IMR-90 (cell line): ENCODE results near the gene MYO1A. TPM values are rescaled to one million over a fixed set of nuclear protein-coding genes. Genes with fewer than 3 reads are reported as not detected.

Experiments
- ATAC-seq: fragments of 200-7000 bp; cut with Tn5 transposase; 2 replicates; pipeline ENCODE4 v1.9.1; 2020; ENCODE audit warnings: low read depth, mild to moderate bottlenecking, moderate library complexity
- BruUV-seq: library from RNA; stranded (reverse); fragments of 400-500 nt; replicated peaks from 2 replicates; lab custom pipeline; 2021; lab: Mats Ljungman, UMichigan
- CTCF ChIA-PET: fragments of 300-600 bp; formaldehyde crosslinking; extraction: SDS; loops from one replicate; lab custom pipeline; 2021; ENCODE audit warnings: antibody characterized with exemption; lab: Yijun Ruan, JAX
- POLR2A ChIA-PET: fragments of 300-600 bp; sonication (Branson Sonifier 250); formaldehyde crosslinking; loops from one replicate; lab custom pipeline; 2022; ENCODE audit warnings: antibody characterized with exemption; ENCODE audit not compliant: unreplicated experiment; lab: Charles Lee
- DNase-seq: peaks from one replicate; pipeline ENCODE4 v3.0.0; 2013
- H2AFZ ChIP-seq: replicated peaks from 2 replicates; pipeline ENCODE3; 2013; ENCODE audit warnings: low read length, mild to moderate bottlenecking; ENCODE audit not compliant: poor library complexity
- H2AK5ac ChIP-seq: 2 replicates; pipeline ENCODE4 v1.6.1; 2013; ENCODE audit warnings: low read depth, low read length, inconsistent platforms
- H2AK9ac ChIP-seq: replicated peaks from 2 replicates; pipeline ENCODE3; 2013; ENCODE audit warnings: mild to moderate bottlenecking, low read depth, low read length, moderate library complexity; ENCODE audit not compliant: poor library complexity
- H2BK120ac ChIP-seq: 2 replicates; pipeline ENCODE4 v1.6.1; 2013; ENCODE audit warnings: low read depth, low read length, inconsistent platforms
- H2BK15ac ChIP-seq: 3 replicates; pipeline ENCODE4 v1.6.1; 2013; ENCODE audit warnings: low read depth, low read length, inconsistent platforms
- H2BK20ac ChIP-seq: 2 replicates; pipeline ENCODE4 v1.6.1; 2013; ENCODE audit warnings: low read depth, mild to moderate bottlenecking, inconsistent platforms, low read length, moderate library complexity
- H2BK5ac ChIP-seq: 2 replicates; pipeline ENCODE4 v1.6.1; 2013; ENCODE audit warnings: mild to moderate bottlenecking, low read depth, low read length, inconsistent platforms; ENCODE audit not compliant: poor library complexity, severe bottlenecking
- H3K14ac ChIP-seq: replicated peaks from 2 replicates; pipeline ENCODE4 v1.6.1; 2013; ENCODE audit warnings: low read depth, low read length, inconsistent platforms
- H3K18ac ChIP-seq: 2 replicates; pipeline ENCODE4 v1.6.1; 2013; ENCODE audit warnings: low read depth, low read length, control low read depth
- H3K23ac ChIP-seq: 2 replicates; pipeline ENCODE4 v1.6.1; 2013; ENCODE audit warnings: low read depth, low read length, inconsistent platforms
- H3K27ac ChIP-seq: 2 replicates; pipeline ENCODE4 v1.5.1; 2013; ENCODE audit warnings: mild to moderate bottlenecking, control low read depth, low read length; ENCODE audit not compliant: insufficient read depth
- H3K27me3 ChIP-seq: 2 replicates; pipeline ENCODE4 v1.6.1; 2013; ENCODE audit warnings: low read length; ENCODE audit not compliant: control insufficient read depth, insufficient read depth
- H3K36me3 ChIP-seq: 2 replicates; pipeline ENCODE4 v1.6.1; 2013; ENCODE audit warnings: low read length, mixed read lengths; ENCODE audit not compliant: control insufficient read depth, insufficient read depth
- H3K4ac ChIP-seq: 2 replicates; pipeline ENCODE4 v1.6.1; 2013; ENCODE audit warnings: low read depth, low read length, inconsistent platforms
- H3K4me1 ChIP-seq: 2 replicates; pipeline ENCODE4 v1.6.1; 2013; ENCODE audit warnings: low read length, mixed read lengths; ENCODE audit not compliant: control insufficient read depth, insufficient read depth
- H3K4me2 ChIP-seq: 2 replicates; pipeline ENCODE4 v1.6.1; 2013; ENCODE audit warnings: low read depth, mild to moderate bottlenecking, control low read depth, low read length, moderate library complexity
- H3K4me3 ChIP-seq: 2 replicates; pipeline ENCODE4 v1.5.1; 2013; ENCODE audit warnings: low read depth, mild to moderate bottlenecking, control low read depth, low read length, moderate library complexity; ENCODE audit not compliant: insufficient read depth
- H3K56ac ChIP-seq: 2 replicates; pipeline ENCODE4 v1.6.1; 2013; ENCODE audit warnings: low read length, inconsistent platforms; ENCODE audit not compliant: insufficient read depth; ENCODE audit errors: extremely low read depth
- H3K79me1 ChIP-seq, 2 experiments: 2 replicates each; pipeline ENCODE4 v1.6.1; 2013; ENCODE audit warnings: low read length in 2 of 2, inconsistent platforms in 1 of 2, low read depth in 1 of 2
- H3K9ac ChIP-seq: 2 replicates; pipeline ENCODE4 v1.6.1; 2013; ENCODE audit warnings: low read depth, low read length, control low read depth
- H3K9me1 ChIP-seq: 2 replicates; pipeline ENCODE4 v1.6.1; 2013; ENCODE audit warnings: low read length, inconsistent platforms; ENCODE audit not compliant: insufficient read depth
- H3K9me3 ChIP-seq: 2 replicates; pipeline ENCODE4 v1.6.1; 2013; ENCODE audit warnings: low read length; ENCODE audit not compliant: control insufficient read depth, insufficient read depth
- H4K20me1 ChIP-seq: 2 replicates; pipeline ENCODE4 v1.6.1; 2013; ENCODE audit warnings: low read length, inconsistent platforms; ENCODE audit not compliant: insufficient read depth
- H4K5ac ChIP-seq: 2 replicates; pipeline ENCODE4 v1.6.1; 2013; ENCODE audit warnings: mild to moderate bottlenecking, low read depth, low read length, control low read depth
- H4K8ac ChIP-seq, 2 experiments: 2 replicates each; pipeline ENCODE4 v1.6.1; 2013; ENCODE audit warnings: low read depth in 2 of 2, low read length in 2 of 2, control low read depth in 1 of 2, inconsistent platforms in 1 of 2
- H4K91ac ChIP-seq: 2 replicates; pipeline ENCODE4 v1.6.1; 2013; ENCODE audit warnings: low read depth, low read length, inconsistent platforms; ENCODE audit not compliant: insufficient read depth
- CEBPB ChIP-seq: IDR thresholded peaks from 2 replicates; pipeline ENCODE4 v1.6.1; 2012; ENCODE audit warnings: low read depth, low read length, improper control_type of control experiment
- CHD1 ChIP-seq: IDR thresholded peaks from 2 replicates; pipeline ENCODE4 v1.6.1; 2012; ENCODE audit warnings: low read depth, low read length, improper control_type of control experiment
- MAFK ChIP-seq: IDR thresholded peaks from 2 replicates; pipeline ENCODE4 v1.6.1; 2012; ENCODE audit warnings: low read depth, low read length, improper control_type of control experiment
- MAZ ChIP-seq: IDR thresholded peaks from 2 replicates; pipeline ENCODE4 v1.6.1; 2012; ENCODE audit warnings: low read depth, mild to moderate bottlenecking, low read length, improper control_type of control experiment, moderate library complexity, borderline replicate concordance
- MXI1 ChIP-seq: IDR thresholded peaks from 2 replicates; pipeline ENCODE4 v1.6.1; 2012; ENCODE audit warnings: low read depth, mild to moderate bottlenecking, low read length, moderate library complexity, borderline replicate concordance
- NFE2L2 ChIP-seq: fragments of 150-350 bp; IDR thresholded peaks from 2 replicates; pipeline ENCODE4 v1.6.1; 2016; ENCODE audit warnings: low read depth, mild to moderate bottlenecking, low read length
- POLR2A ChIP-seq: IDR thresholded peaks from 2 replicates; pipeline ENCODE4 v1.6.1; 2012; ENCODE audit warnings: mild to moderate bottlenecking, low read depth, low read length
- RAD21 ChIP-seq: IDR thresholded peaks from 2 replicates; pipeline ENCODE4 v1.6.1; 2012; ENCODE audit warnings: low read length, improper control_type of control experiment
- RCOR1 ChIP-seq: IDR thresholded peaks from 2 replicates; pipeline ENCODE4 v1.6.1; 2012; ENCODE audit warnings: mild to moderate bottlenecking, low read length, improper control_type of control experiment; ENCODE audit not compliant: insufficient replicate concordance
- RFX5 ChIP-seq: IDR thresholded peaks from 2 replicates; pipeline ENCODE4 v1.8.0; 2012; ENCODE audit warnings: low read depth, mild to moderate bottlenecking, low read length, moderate library complexity
- SMC3 ChIP-seq: fragments of 150-350 bp; IDR thresholded peaks from 2 replicates; pipeline ENCODE4 v1.6.1; 2016; ENCODE audit warnings: low read depth, mild to moderate bottlenecking, antibody characterized with exemption, low read length, moderate library complexity
- WGBS, 2 experiments: methylation state at CpG; one replicate each; pipeline versions ENCODE4 v1.1.5 to v1.1.7; 2013; ENCODE audit warnings: missing lambda C conversion rate in 2 of 2; ENCODE audit not compliant: insufficient read length in 1 of 2; ENCODE audit errors: extremely low coverage in 2 of 2; 5-methylcytosine and 5-hydroxymethylcytosine counted together
- dilution Hi-C: fragments of 300-500 bp; cut with HindIII; formaldehyde crosslinking; loops from one replicate; pipeline ENCODE4 v1.14.3; 2018; ENCODE audit warnings: low sequenced_read_pairs; ENCODE audit not compliant: unreplicated experiment
- in situ Hi-C: fragments of 300-500 bp; cut with MboI; formaldehyde crosslinking; loops from 3 replicates; pipeline ENCODE4 v1.14.3; 2019; ENCODE audit warnings: low sequenced_read_pairs, inconsistent platforms, mixed read lengths
- intact Hi-C: fragments of 100-400 bp; cut with micrococcal nuclease; formaldehyde crosslinking; loops from 2 replicates; pipeline ENCODE4 v1.10.0; 2022
- polyA plus RNA-seq, 3 experiments: library from polyadenylated mRNA; depleted of rRNA; stranded (reverse); fragments of >200 nt; gene quantifications; 2 replicates each; pipeline ENCODE4 v1.2.3, GENCODE V29; 2012; ENCODE audit warnings: low replicate concordance in 1 of 3
- total RNA-seq: library from RNA; depleted of rRNA; stranded (reverse); fragments of >200 nt; gene quantifications from 2 replicates; pipeline ENCODE4 v1.2.3, GENCODE V29; 2012
- TF ChIP-seq, protein P1 (sequence below): fragments of 150-350 bp; IDR thresholded peaks from 2 replicates; pipeline ENCODE4 v1.6.1; 2017; ENCODE audit warnings: mild to moderate bottlenecking, antibody characterized with exemption, low read length, low read depth
- TF ChIP-seq, protein P2 (sequence below): conservative IDR thresholded peaks from 2 replicates; pipeline ENCODE4 v1.5.1; 2012; ENCODE audit warnings: mild to moderate bottlenecking, low read depth, low read length, improper control_type of control experiment

Gene MYO1A
- total and polyA plus RNA-seq, 2 of the 4 experiments (the other 2 are of a cell fraction) = under 0.01 TPM; not detected in 1

DNA sequence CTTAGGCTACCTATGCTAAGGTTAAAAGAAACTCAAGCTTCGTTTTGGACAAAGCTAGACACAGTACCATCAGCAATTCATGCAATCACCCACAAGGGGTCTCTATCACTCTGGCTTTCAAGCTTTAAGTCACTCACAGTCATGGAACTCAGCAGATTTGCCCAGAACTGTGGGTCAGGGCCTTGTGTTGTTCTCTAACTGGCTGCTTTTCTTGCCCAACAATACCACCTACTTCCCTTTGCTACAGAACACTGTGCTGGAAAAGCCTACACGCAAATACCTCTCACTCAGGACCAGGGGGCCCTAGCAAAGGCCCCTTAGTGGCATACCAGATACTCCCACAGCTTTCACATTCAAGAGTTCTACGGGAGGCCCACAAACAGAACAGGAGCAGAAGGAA is 19.6 kb upstream of the MYO1A start (continued):
- TF ChIP-seq, protein P1, sequence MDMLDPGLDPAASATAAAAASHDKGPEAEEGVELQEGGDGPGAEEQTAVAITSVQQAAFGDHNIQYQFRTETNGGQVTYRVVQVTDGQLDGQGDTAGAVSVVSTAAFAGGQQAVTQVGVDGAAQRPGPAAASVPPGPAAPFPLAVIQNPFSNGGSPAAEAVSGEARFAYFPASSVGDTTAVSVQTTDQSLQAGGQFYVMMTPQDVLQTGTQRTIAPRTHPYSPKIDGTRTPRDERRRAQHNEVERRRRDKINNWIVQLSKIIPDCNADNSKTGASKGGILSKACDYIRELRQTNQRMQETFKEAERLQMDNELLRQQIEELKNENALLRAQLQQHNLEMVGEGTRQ = no peak

DNA sequence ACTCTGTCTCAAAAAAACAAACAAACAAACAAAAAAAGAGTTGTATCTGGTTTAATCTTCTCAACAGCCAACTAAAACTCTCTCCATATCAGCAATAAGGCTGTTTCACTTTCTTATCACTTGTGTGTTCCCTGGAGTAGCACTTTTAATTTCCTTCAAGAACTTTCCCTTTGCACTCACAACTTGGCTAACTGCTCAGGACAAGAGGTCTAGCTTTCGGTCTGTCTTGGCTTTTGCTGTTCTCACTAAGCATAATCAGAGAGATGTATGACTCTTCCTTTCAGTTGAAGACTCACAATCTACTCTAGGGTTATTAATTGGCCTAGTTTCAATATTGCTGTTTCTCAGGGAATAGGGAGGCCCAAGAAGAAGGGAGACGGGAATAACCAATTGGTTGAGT is 16.3 kb upstream of the MYO1A start:
- no peak overlapping the region for H3K18ac ChIP-seq
- no TSS peak for BruUV-seq
- in situ Hi-C loops = loop anchor here (5.0 to 10.0 kb wide), 3 partner anchors 46 to 311 kb away; partner anchors contain the start of genes PRIM1 and STAT6
- H3K9ac ChIP-seq = no peak overlapping the region
- H3K4me3 ChIP-seq = no peak overlapping the region
- ATAC-seq = no peak
- H3K27me3 ChIP-seq = no peaks in the 10 kb centered on the region
- intact Hi-C loops = loop anchor here (5.0 kb wide), 1 partner anchor 171 kb away; a partner anchor contains a TSS
- H4K5ac ChIP-seq = no peak overlapping the region
- dilution Hi-C loops = no loop called here
- peaks cover 6% of the 10 kb centered on the region for H3K36me3 ChIP-seq
- H3K14ac ChIP-seq = no peak overlapping the region
- H2BK20ac ChIP-seq = no peak overlapping the region
- ChIA-PET POLR2A (no interaction called here), CTCF (interaction anchor here (0.6 to 1.2 kb wide), 2 partner anchors 58 to 67 kb away, joined by 3 to 4 read pairs; no protein-coding TSS in a partner anchor)
- no peak for DNase-seq
- H4K91ac ChIP-seq = no peak overlapping the region
- no CpG with 5 or more reads among the region's 2 CpGs for WGBS, 2 experiments
- no peak overlapping the region for H2BK15ac ChIP-seq
- peaks cover 3% of the 10 kb centered on the region for H3K4me1 ChIP-seq
- no peak overlapping the region for H2AK9ac ChIP-seq
- no peak overlapping the region for H2AFZ ChIP-seq
- H4K20me1 ChIP-seq = no peaks in the 10 kb centered on the region; the same call in 1 of the 2 replicates
- no peak overlapping the region for H2AK5ac ChIP-seq
- H3K23ac ChIP-seq = no peak overlapping the region
- H3K9me3 ChIP-seq = no peaks in the 10 kb centered on the region
- no peaks in the 10 kb centered on the region for H3K9me1 ChIP-seq
- no peak overlapping the region for H3K4ac ChIP-seq
- no peak overlapping the region for H3K4me2 ChIP-seq
- no peak overlapping the region for H2BK120ac ChIP-seq
- no peak overlapping the region for H3K27ac ChIP-seq
- H3K79me1 ChIP-seq = peaks cover 7 to 8% of the 10 kb centered on the region in 2 experiments; a peak in 2 of 4 replicates
- H3K56ac ChIP-seq = no peak overlapping the region
- no peak overlapping the region for H4K8ac ChIP-seq
- no peak overlapping the region for H2BK5ac ChIP-seq
- TF ChIP-seq RCOR1 (no peak), CEBPB (no peak), NFE2L2 (no peak), RAD21 (no peak), RFX5 (no peak), POLR2A (no peak), MXI1 (no peak), CHD1 (no peak), SMC3 (no peak), MAFK (no peak), MAZ (no peak)
- TF ChIP-seq, protein P1 = no peak
- TF ChIP-seq, protein P2, sequence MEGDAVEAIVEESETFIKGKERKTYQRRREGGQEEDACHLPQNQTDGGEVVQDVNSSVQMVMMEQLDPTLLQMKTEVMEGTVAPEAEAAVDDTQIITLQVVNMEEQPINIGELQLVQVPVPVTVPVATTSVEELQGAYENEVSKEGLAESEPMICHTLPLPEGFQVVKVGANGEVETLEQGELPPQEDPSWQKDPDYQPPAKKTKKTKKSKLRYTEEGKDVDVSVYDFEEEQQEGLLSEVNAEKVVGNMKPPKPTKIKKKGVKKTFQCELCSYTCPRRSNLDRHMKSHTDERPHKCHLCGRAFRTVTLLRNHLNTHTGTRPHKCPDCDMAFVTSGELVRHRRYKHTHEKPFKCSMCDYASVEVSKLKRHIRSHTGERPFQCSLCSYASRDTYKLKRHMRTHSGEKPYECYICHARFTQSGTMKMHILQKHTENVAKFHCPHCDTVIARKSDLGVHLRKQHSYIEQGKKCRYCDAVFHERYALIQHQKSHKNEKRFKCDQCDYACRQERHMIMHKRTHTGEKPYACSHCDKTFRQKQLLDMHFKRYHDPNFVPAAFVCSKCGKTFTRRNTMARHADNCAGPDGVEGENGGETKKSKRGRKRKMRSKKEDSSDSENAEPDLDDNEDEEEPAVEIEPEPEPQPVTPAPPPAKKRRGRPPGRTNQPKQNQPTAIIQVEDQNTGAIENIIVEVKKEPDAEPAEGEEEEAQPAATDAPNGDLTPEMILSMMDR = no peak
